K562 (cell line): ENCODE measurements around the gene STX11. TPM values are rescaled to one million over a fixed set of nuclear protein-coding genes. Genes with fewer than 3 reads are reported as not detected.

Experiments used
- ATF3 ChIP-seq, 2 experiments: fragments of 450-650 bp in 1 of 2; sonication (generic) in 1 of 2; formaldehyde crosslinking in 1 of 2; IDR thresholded peaks in 1 of 2; conservative IDR thresholded peaks in 1 of 2; 2 replicates each; pipeline versions ENCODE4 v1.6.1 to v1.8.1; 2016 to 2023; ENCODE audit warnings: mild to moderate bottlenecking in 2 of 2, moderate library complexity in 2 of 2, inconsistent platforms in 1 of 2, missing genetic modification reagents in 1 of 2
- BRD4 ChIP-seq: fragments of 200-600 bp; sonication (generic); IDR thresholded peaks from 2 replicates; pipeline ENCODE4 v1.6.1; 2017; ENCODE audit warnings: inconsistent platforms
- CBFB ChIP-seq: sonication (generic); formaldehyde crosslinking; IDR thresholded peaks from 2 replicates; pipeline ENCODE4 v1.4.0; 2020; ENCODE audit warnings: mild to moderate bottlenecking, missing genetic modification reagents
- CREM ChIP-seq: IDR thresholded peaks from 2 replicates; pipeline ENCODE4 v1.6.1; 2014; ENCODE audit warnings: antibody characterized with exemption, low read depth
- CXXC5 ChIP-seq: fragments of 250-450 bp; sonication (Bioruptor Pico); IDR thresholded peaks from 2 replicates; pipeline ENCODE4 v1.8.0; 2022; ENCODE audit warnings: inconsistent platforms, mild to moderate bottlenecking, moderate library complexity
- FOXK1 ChIP-seq: sonication (generic); formaldehyde crosslinking; IDR thresholded peaks from 2 replicates; pipeline ENCODE4 v1.8.0; 2022; ENCODE audit warnings: missing genetic modification reagents, mild to moderate bottlenecking, borderline replicate concordance
- ILF3 ChIP-seq: fragments of 450-650 bp; IDR thresholded peaks from 2 replicates; pipeline ENCODE4 v1.6.1; 2018; ENCODE audit warnings: antibody characterized with exemption, mild to moderate bottlenecking, moderate library complexity, borderline replicate concordance
- LARP7 ChIP-seq: fragments of 450-650 bp; IDR thresholded peaks from 2 replicates; pipeline ENCODE4 v1.6.1; 2016
- MAX ChIP-seq: sonication (generic); formaldehyde crosslinking; IDR thresholded peaks from 2 replicates; pipeline ENCODE4 v1.9.0; 2022; ENCODE audit warnings: mild to moderate bottlenecking, missing genetic modification reagents
- MCM2 ChIP-seq: fragments of 450-650 bp; IDR thresholded peaks from 2 replicates; pipeline ENCODE4 v1.6.1; 2017; ENCODE audit warnings: low read depth, mild to moderate bottlenecking
- MTA3 ChIP-seq: fragments of 450-650 bp; formaldehyde crosslinking; IDR thresholded peaks from 2 replicates; pipeline ENCODE4 v1.6.1; 2017; ENCODE audit warnings: mild to moderate bottlenecking, borderline replicate concordance
- PHF8 ChIP-seq: fragments of 200-600 bp; sonication (generic); IDR thresholded peaks from 2 replicates; pipeline ENCODE4 v1.6.1; 2012; ENCODE audit warnings: mixed run types, mild to moderate bottlenecking, inconsistent platforms, low read length, moderate library complexity, borderline replicate concordance
- SAFB ChIP-seq: fragments of 200-400 bp; formaldehyde crosslinking; IDR thresholded peaks from 2 replicates; pipeline ENCODE4 v1.6.1; 2017; ENCODE audit warnings: low read depth, low read length, borderline replicate concordance
- ZBTB2 ChIP-seq: fragments of 450-650 bp; IDR thresholded peaks from 2 replicates; pipeline ENCODE4 v1.6.1; 2016; ENCODE audit warnings: antibody characterized with exemption
- ZNF217 ChIP-seq: sonication (generic); formaldehyde crosslinking; IDR thresholded peaks from 2 replicates; pipeline ENCODE4 v1.8.0; 2022; ENCODE audit warnings: mild to moderate bottlenecking, missing genetic modification reagents
- ZNF263 ChIP-seq: sonication (generic); formaldehyde crosslinking; IDR thresholded peaks from 2 replicates; pipeline ENCODE4 v1.8.0; 2022; ENCODE audit warnings: mild to moderate bottlenecking, missing genetic modification reagents, borderline replicate concordance
- ZNF316 ChIP-seq: fragments of 450-650 bp; IDR thresholded peaks from 2 replicates; pipeline ENCODE4 v1.6.1; 2016
- ZNF384 ChIP-seq: IDR thresholded peaks from 2 replicates; pipeline ENCODE4 v1.6.1; 2012; ENCODE audit warnings: low read depth, low read length, improper control_type of control experiment
- ZNF507 ChIP-seq: conservative IDR thresholded peaks from 2 replicates; pipeline ENCODE4 v1.6.1; 2017; ENCODE audit warnings: missing genetic modification characterization, missing compliant biosample characterization
- ZNF766 ChIP-seq: fragments of 200-800 bp; sonication (Bioruptor generic); conservative IDR thresholded peaks from 2 replicates; pipeline ENCODE4 v1.6.1; 2016; ENCODE audit warnings: missing genetic modification characterization, missing compliant biosample characterization
- polyA plus RNA-seq, 8 experiments: library from polyadenylated mRNA; depleted of rRNA in 4 of 8; stranded (reverse) in 5 of 8; unstranded in 3 of 8; fragments of >200 nt; fragmentation: Nextera tagmentation in 2 of 8; fragmentation: Illumina TruSeq in 1 of 8; extraction: Ambion mirVana in 2 of 8; extraction: Trizol in 1 of 8; gene quantifications; 2 replicates each; pipeline versions ENCODE4 v1.2.1 to v1.2.3, GENCODE V29; 2011 to 2014; ENCODE audit warnings: inconsistent platforms in 1 of 8, missing spikeins in 1 of 8
- total RNA-seq, 7 experiments: library from RNA; depleted of rRNA in 6 of 7; stranded (reverse); fragments of >200 nt in 6 of 7; fragmentation: Illumina TruSeq in 2 of 7; extraction: Trizol in 2 of 7; gene quantifications; 2 replicates each; pipeline versions ENCODE4 v1.2.1 to v1.2.3, GENCODE V29; 2011 to 2021; ENCODE audit warnings: low replicate concordance in 1 of 7
- TF ChIP-seq, protein P1 (sequence below), 2 experiments: fragments of 450-650 bp in 1 of 2; IDR thresholded peaks; 2 replicates each; pipeline ENCODE4 v1.6.1; 2011 to 2017; ENCODE audit warnings: low read depth in 2 of 2, antibody characterized with exemption in 1 of 2, borderline replicate concordance in 1 of 2, low read length in 1 of 2, mild to moderate bottlenecking in 1 of 2, mixed read lengths in 1 of 2; ENCODE audit not compliant: control insufficient read depth in 1 of 2

Gene STX11
- total and polyA plus RNA-seq, 9 of the 15 experiments (the other 6 are each of a cell fraction or from before 2014, with no cell fraction given): 0.06 to 0.73 (median 0.40) TPM

GRCh38 chr6:144215932-144216667, 65.8 kb downstream of the STX11 start (continued):
- peak; percentile 58 for TF ChIP-seq BRD4
- TF ChIP-seq ZNF384: no peak
- TF ChIP-seq ZBTB2: peak; percentile 65
- TF ChIP-seq ZNF766: no peak
- no peak for TF ChIP-seq ATF3 (IDR thresholded peaks at IDR 0.05)
- TF ChIP-seq ATF3 (CRISPR knock-in tag; conservative IDR thresholded peaks at IDR 0.05): 0 out of 2 replicates have a peak, but pooled peaks have one; percentile 59
- TF ChIP-seq ZNF263 (CRISPR knock-in tag): peak; percentile 54; the same call in 1 of the 2 replicates
- 0 out of 2 replicates have a peak, but pooled peaks have one; percentile 70 for TF ChIP-seq ZNF217
- TF ChIP-seq MCM2: no peak
- TF ChIP-seq CREM: peak; percentile 87
- no peak for TF ChIP-seq FOXK1 (CRISPR knock-in tag)
- no peak for TF ChIP-seq SAFB
- TF ChIP-seq ZNF507 (tag): no peak
- TF ChIP-seq, protein P1, sequence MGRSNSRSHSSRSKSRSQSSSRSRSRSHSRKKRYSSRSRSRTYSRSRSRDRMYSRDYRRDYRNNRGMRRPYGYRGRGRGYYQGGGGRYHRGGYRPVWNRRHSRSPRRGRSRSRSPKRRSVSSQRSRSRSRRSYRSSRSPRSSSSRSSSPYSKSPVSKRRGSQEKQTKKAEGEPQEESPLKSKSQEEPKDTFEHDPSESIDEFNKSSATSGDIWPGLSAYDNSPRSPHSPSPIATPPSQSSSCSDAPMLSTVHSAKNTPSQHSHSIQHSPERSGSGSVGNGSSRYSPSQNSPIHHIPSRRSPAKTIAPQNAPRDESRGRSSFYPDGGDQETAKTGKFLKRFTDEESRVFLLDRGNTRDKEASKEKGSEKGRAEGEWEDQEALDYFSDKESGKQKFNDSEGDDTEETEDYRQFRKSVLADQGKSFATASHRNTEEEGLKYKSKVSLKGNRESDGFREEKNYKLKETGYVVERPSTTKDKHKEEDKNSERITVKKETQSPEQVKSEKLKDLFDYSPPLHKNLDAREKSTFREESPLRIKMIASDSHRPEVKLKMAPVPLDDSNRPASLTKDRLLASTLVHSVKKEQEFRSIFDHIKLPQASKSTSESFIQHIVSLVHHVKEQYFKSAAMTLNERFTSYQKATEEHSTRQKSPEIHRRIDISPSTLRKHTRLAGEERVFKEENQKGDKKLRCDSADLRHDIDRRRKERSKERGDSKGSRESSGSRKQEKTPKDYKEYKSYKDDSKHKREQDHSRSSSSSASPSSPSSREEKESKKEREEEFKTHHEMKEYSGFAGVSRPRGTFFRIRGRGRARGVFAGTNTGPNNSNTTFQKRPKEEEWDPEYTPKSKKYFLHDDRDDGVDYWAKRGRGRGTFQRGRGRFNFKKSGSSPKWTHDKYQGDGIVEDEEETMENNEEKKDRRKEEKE (IDR thresholded peaks at IDR 0.05; ENCODE audit: borderline replicate concordance in 1 of 2, control insufficient read depth in 1 of 2, low read depth in 2 of 2, low read length in 1 of 2): peak in 1 of 2 experiments; percentile 77; a peak in 1 of 4 replicates
- TF ChIP-seq MTA3: peak; percentile 75; the same call in 1 of the 2 replicates
- no peak for TF ChIP-seq LARP7
- peak; percentile 100 for TF ChIP-seq MAX
- TF ChIP-seq ILF3: peak; percentile 13; the same call in 1 of the 2 replicates
- peak; percentile 29; the same call in 1 of the 2 replicates for TF ChIP-seq CBFB
- no peak for TF ChIP-seq ZNF316
- TF ChIP-seq CXXC5: peak; percentile 88
- peak; percentile 76 for TF ChIP-seq PHF8
